Bronchial smooth muscle cell (primary cell): Measurements from ENCODE around the gene ABCA1. TPM values are rescaled to one million over a fixed set of nuclear protein-coding genes. Genes with fewer than 3 reads are reported as not detected.

Experiments
- total RNA-seq: library from RNA; depleted of rRNA; stranded (reverse); fragments of >200 nt; gene quantifications from 2 replicates; pipeline ENCODE4 v1.2.1, GENCODE V29; 2014

The ABCA1 gene
- 118 and 207 TPM in 2 replicates for total RNA-seq

GRCh38 chr9:104927912-104928740 lies at the start of gene ABCA1:
TSS of gene ABCA1 (minus strand) at chr9:104928155. CDS start at chr9:104903679, 24,476 bp downstream.

GRCh38 chr9:104747565-104748358 lies 180.2 kb downstream of the ABCA1 start, which contains the start of gene NIPSNAP3A:
TSS of gene NIPSNAP3A (plus strand) at chr9:104747683. CDS start at chr9:104747793, 110 bp downstream.

Other genes starting within 250 kb of the ABCA1 start
- not detected in 2 replicates for gene OR13D1, start 233.6 kb downstream of the ABCA1 start, total RNA-seq
- gene NIPSNAP3A, start 180.5 kb downstream of the ABCA1 start, total RNA-seq, result 12.4 and 26.0 TPM in 2 replicates
- 0.79 and 0.94 TPM in 2 replicates for gene NIPSNAP3B, start 164.0 kb downstream of the ABCA1 start, total RNA-seq